Spinal cord (tissue), 10 donors: ENCODE data around the gene EYA2. TPM values are rescaled to one million over a fixed set of nuclear protein-coding genes. Genes with fewer than 3 reads are reported as not detected.

Experiments
- DNase-seq, 6 donors: peaks; one replicate each; pipeline versions ENCODE4 v3.0.0 to v3.0.0-alpha.2; 2013 to 2015; ENCODE audit warnings: low spot score in 6 of 6, low read depth in 4 of 6
- H3K27ac ChIP-seq: one replicate; pipeline ENCODE4 v1.5.1; 2013; ENCODE audit warnings: low read depth, low read length, control low read depth
- H3K27me3 ChIP-seq: one replicate; pipeline ENCODE4 v1.6.1; 2013; ENCODE audit warnings: low read length; ENCODE audit not compliant: control insufficient read depth, insufficient read depth
- H3K36me3 ChIP-seq: one replicate; pipeline ENCODE4 v1.6.1; 2013; ENCODE audit warnings: low read length; ENCODE audit not compliant: control insufficient read depth, insufficient read depth
- H3K4me1 ChIP-seq: one replicate; pipeline ENCODE4 v1.6.1; 2013; ENCODE audit warnings: low read length; ENCODE audit not compliant: control insufficient read depth, insufficient read depth
- H3K4me3 ChIP-seq: one replicate; pipeline ENCODE4 v1.5.1; 2013; ENCODE audit warnings: low read depth, low read length, control low read depth
- H3K9me3 ChIP-seq: one replicate; pipeline ENCODE4 v1.6.1; 2013; ENCODE audit warnings: low read length; ENCODE audit not compliant: control insufficient read depth, insufficient read depth
- WGBS: methylation state at CpG from one replicate; pipeline ENCODE4 v1.1.5; 2013; ENCODE audit warnings: missing lambda C conversion rate; ENCODE audit not compliant: insufficient coverage; 5-methylcytosine and 5-hydroxymethylcytosine counted together
- polyA plus RNA-seq, 2 donors: library from polyadenylated mRNA; unstranded; fragments of 120-200 nt; gene quantifications; one replicate each; pipeline ENCODE4 v1.2.1, GENCODE V29; 2013; ENCODE audit not compliant: insufficient read length in 2 of 2
- total RNA-seq, 2 donors: library from RNA; depleted of rRNA in 1 of 2; stranded (reverse); fragments of 120-200 nt in 1 of 2; fragments of >200 nt in 1 of 2; gene quantifications; one replicate each; pipeline versions ENCODE4 v1.2.3 to v1.2.4, GENCODE V29; 2013 to 2014
- donor health status: healthy.

Gene EYA2
- total and polyA plus RNA-seq, 4 donors: 10.7 to 32.7 (median 25.0) TPM

- no peak overlapping the region for H3K4me3 ChIP-seq
- no peak overlapping the region for H3K27ac ChIP-seq
- H3K4me1 ChIP-seq: peaks cover 3% of the 10 kb centered on the region
- WGBS: 62% methylated on average over 11 of the region's 13 CpGs
- DNase-seq: peak in 1 of 6 donors; percentile 73
- no peaks in the 10 kb centered on the region for H3K27me3 ChIP-seq
- peaks cover 4% of the 10 kb centered on the region for H3K36me3 ChIP-seq
- no peaks in the 10 kb centered on the region for H3K9me3 ChIP-seq
These were observed 203.3 kb downstream of the EYA2 start for GRCh38 chr20:47097691-47098622.

- H3K4me1 ChIP-seq: no peaks in the 10 kb centered on the region
- H3K4me3 ChIP-seq: no peak overlapping the region
- H3K27ac ChIP-seq: no peak overlapping the region
- no peaks in the 10 kb centered on the region for H3K36me3 ChIP-seq
- no peaks in the 10 kb centered on the region for H3K27me3 ChIP-seq
- 93% methylated on average over 3 of the region's 7 CpGs for WGBS
- H3K9me3 ChIP-seq: no peaks in the 10 kb centered on the region
- no peak for DNase-seq
These were observed 204.4 kb downstream of the EYA2 start for GRCh38 chr20:47099093-47099492.

GRCh38 chr20:47099825-47100441 lies 205.3 kb downstream of the EYA2 start:
- Histone ChIP-seq H3K9me3 (no peaks in the 10 kb centered on the region), H3K4me1 (no peaks in the 10 kb centered on the region), H3K27ac (no peak overlapping the region), H3K4me3 (no peak overlapping the region), H3K27me3 (no peaks in the 10 kb centered on the region), H3K36me3 (no peaks in the 10 kb centered on the region)
- 85% methylated on average over 3 of the region's 6 CpGs for WGBS
- no peak for DNase-seq

GRCh38 chr20:47102629-47103028 lies 208.0 kb downstream of the EYA2 start:
- Histone ChIP-seq H3K36me3 (no peaks in the 10 kb centered on the region), H3K4me3 (no peak overlapping the region), H3K27me3 (no peaks in the 10 kb centered on the region), H3K27ac (no peak overlapping the region), H3K4me1 (no peaks in the 10 kb centered on the region), H3K9me3 (no peaks in the 10 kb centered on the region)
- DNase-seq: no peak
- WGBS: no CpG with 5 or more reads among the region's 2 CpGs

- no peak for DNase-seq
- H3K4me3 ChIP-seq: no peak overlapping the region
- H3K9me3 ChIP-seq: peaks cover 2% of the 10 kb centered on the region
- H3K4me1 ChIP-seq: no peaks in the 10 kb centered on the region
- WGBS: no CpG with 5 or more reads among the region's 7 CpGs
- no peaks in the 10 kb centered on the region for H3K36me3 ChIP-seq
- no peaks in the 10 kb centered on the region for H3K27me3 ChIP-seq
- H3K27ac ChIP-seq: no peak overlapping the region
These were observed 212.1 kb downstream of the EYA2 start for GRCh38 chr20:47106786-47107185.

GRCh38 chr20:47108994-47109393 lies 214.4 kb downstream of the EYA2 start:
- H3K36me3 ChIP-seq: no peaks in the 10 kb centered on the region
- WGBS: no CpG with 5 or more reads among the region's 3 CpGs
- H3K27ac ChIP-seq: no peak overlapping the region
- DNase-seq: no peak
- H3K9me3 ChIP-seq: peaks cover 2% of the 10 kb centered on the region
- no peak overlapping the region for H3K4me3 ChIP-seq
- H3K4me1 ChIP-seq: no peaks in the 10 kb centered on the region
- H3K27me3 ChIP-seq: no peaks in the 10 kb centered on the region

DNA sequence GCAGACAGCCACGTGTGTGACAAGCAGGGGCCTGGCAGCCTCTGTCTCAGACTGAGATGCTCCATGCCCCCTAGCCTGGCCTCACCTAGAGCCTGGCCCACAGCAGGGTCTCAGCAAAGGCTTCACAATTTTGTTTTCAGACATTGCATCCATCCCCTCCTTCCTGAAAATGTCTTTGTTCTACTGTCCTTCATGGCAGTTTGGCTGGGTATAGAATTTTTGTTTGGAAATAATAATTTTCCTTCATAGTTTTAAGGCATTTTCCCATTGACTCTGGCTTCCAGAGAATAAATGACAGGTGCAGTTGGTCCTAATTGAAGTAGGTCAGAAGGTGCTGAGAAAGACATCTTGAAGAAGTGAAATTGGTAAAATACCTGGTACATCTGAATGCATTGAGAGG lies 216.2 kb downstream of the EYA2 start:
- Histone ChIP-seq H3K9me3 (peaks cover 2% of the 10 kb centered on the region), H3K4me3 (no peak overlapping the region), H3K4me1 (no peaks in the 10 kb centered on the region), H3K27me3 (no peaks in the 10 kb centered on the region), H3K27ac (no peak overlapping the region), H3K36me3 (peaks cover 4% of the 10 kb centered on the region)
- WGBS: 80% methylated on average over 1 of the region's 1 CpG
- no peak for DNase-seq

GRCh38 chr20:47111576-47111975 lies 216.9 kb downstream of the EYA2 start:
- H3K4me1 ChIP-seq: no peaks in the 10 kb centered on the region
- WGBS: 98% methylated on average over 4 of the region's 5 CpGs
- no peaks in the 10 kb centered on the region for H3K27me3 ChIP-seq
- no peak overlapping the region for H3K27ac ChIP-seq
- peaks cover 2% of the 10 kb centered on the region for H3K9me3 ChIP-seq
- H3K4me3 ChIP-seq: no peak overlapping the region
- H3K36me3 ChIP-seq: peaks cover 4% of the 10 kb centered on the region
- DNase-seq: no peak

DNA sequence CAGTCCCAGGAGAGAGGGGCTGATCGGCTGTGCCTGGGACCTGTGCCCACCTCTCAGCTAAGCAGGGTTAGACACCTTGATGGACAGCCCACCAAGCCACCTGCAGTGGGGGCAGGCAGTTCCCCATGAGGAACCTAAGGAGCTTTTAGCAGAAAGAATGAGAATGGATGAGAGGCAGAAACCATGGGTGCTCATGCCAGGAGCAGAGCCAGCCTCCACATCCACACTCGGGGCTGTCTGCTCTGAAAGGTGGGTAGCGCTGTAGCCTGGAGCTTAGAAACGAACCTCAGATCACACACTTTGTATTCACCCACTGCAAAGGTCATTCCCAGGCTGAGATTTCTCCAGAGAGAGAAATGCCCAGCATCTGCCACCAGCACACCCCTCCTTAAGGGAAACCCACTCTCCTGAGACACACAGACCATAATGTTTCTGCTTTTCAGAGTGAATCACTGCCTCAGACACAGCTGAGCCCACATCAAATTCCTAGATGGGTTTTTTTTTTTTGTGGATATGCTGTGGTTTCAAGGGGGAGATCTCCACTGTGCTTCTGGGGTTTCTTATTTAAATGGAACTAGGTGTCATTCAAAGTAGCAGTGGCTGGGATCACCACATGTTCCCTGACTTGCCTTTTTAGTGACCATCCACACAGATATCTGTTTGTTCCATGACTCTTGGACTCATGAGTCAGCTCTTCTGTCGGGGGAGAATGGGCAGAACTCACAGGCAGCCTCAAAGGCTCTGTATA lies 218.9 kb downstream of the EYA2 start:
- H3K27ac ChIP-seq: no peak overlapping the region
- DNase-seq: no peak
- H3K36me3 ChIP-seq: peaks cover 10% of the 10 kb centered on the region

More for the DNA sequence above, 218.9 kb downstream of the EYA2 start:
- Histone ChIP-seq H3K4me3 (no peak overlapping the region), H3K27me3 (no peaks in the 10 kb centered on the region), H3K4me1 (no peaks in the 10 kb centered on the region), H3K9me3 (peaks cover 2% of the 10 kb centered on the region)
- WGBS: 66% methylated on average over 4 of the region's 5 CpGs
